WTC11 (cell line): ENCODE results near the gene CREB3L4. TPM values are rescaled to one million over a fixed set of nuclear protein-coding genes. Genes with fewer than 3 reads are reported as not detected.

ENCODE experiments used
- AFF4 ChIP-seq: sonication (generic); formaldehyde crosslinking; IDR thresholded peaks from 2 replicates; pipeline ENCODE4 v1.8.1; 2023; ENCODE audit warnings: mild to moderate bottlenecking, missing genetic modification reagents, borderline replicate concordance
- ATF1 ChIP-seq: sonication (generic); formaldehyde crosslinking; IDR thresholded peaks from 2 replicates; pipeline ENCODE4 v1.8.1; 2023; ENCODE audit warnings: mild to moderate bottlenecking, moderate library complexity, missing genetic modification reagents
- ATF2 ChIP-seq: sonication (generic); formaldehyde crosslinking; IDR thresholded peaks from 2 replicates; pipeline ENCODE4 v1.8.1; 2022; ENCODE audit warnings: low read depth, missing genetic modification reagents, borderline replicate concordance
- E2F1 ChIP-seq: sonication (generic); formaldehyde crosslinking; IDR thresholded peaks from 2 replicates; pipeline ENCODE4 v1.8.0; 2022; ENCODE audit warnings: mild to moderate bottlenecking, missing genetic modification reagents
- EMX1 ChIP-seq: fragments of 250-450 bp; sonication (Bioruptor Pico); IDR thresholded peaks from 2 replicates; pipeline ENCODE4 v1.8.0; 2021; ENCODE audit warnings: mild to moderate bottlenecking
- GABPB1 ChIP-seq: sonication (generic); formaldehyde crosslinking; IDR thresholded peaks from 2 replicates; pipeline ENCODE4 v1.8.1; 2023; ENCODE audit warnings: mild to moderate bottlenecking, missing genetic modification reagents
- GRHL2 ChIP-seq: fragments of 250-450 bp; sonication (Bioruptor Pico); IDR thresholded peaks from 2 replicates; pipeline ENCODE4 v1.8.0; 2022; ENCODE audit warnings: mild to moderate bottlenecking, moderate library complexity; ENCODE audit not compliant: insufficient replicate concordance, severe bottlenecking
- NR1H2 ChIP-seq: sonication (generic); formaldehyde crosslinking; IDR thresholded peaks from 2 replicates; pipeline ENCODE4 v1.9.0; 2021; ENCODE audit warnings: mild to moderate bottlenecking, moderate library complexity, missing genetic modification reagents
- NR3C1 ChIP-seq: sonication (generic); formaldehyde crosslinking; conservative IDR thresholded peaks from 2 replicates; pipeline ENCODE4 v1.8.1; 2023; ENCODE audit warnings: low read depth, mild to moderate bottlenecking, missing genetic modification reagents
- PRDM15 ChIP-seq: sonication (generic); formaldehyde crosslinking; IDR thresholded peaks from 2 replicates; pipeline ENCODE4 v1.8.0; 2022; ENCODE audit warnings: missing genetic modification reagents
- PRRX2 ChIP-seq: fragments of 250-450 bp; sonication (Bioruptor Pico); IDR thresholded peaks from 2 replicates; pipeline ENCODE4 v1.8.0; 2021; ENCODE audit warnings: mild to moderate bottlenecking
- SMAD3 ChIP-seq: sonication (generic); formaldehyde crosslinking; IDR thresholded peaks from 2 replicates; pipeline ENCODE4 v1.8.0; 2022; ENCODE audit warnings: missing genetic modification reagents, mild to moderate bottlenecking, borderline replicate concordance
- TCF7 ChIP-seq: sonication (generic); formaldehyde crosslinking; IDR thresholded peaks from 2 replicates; pipeline ENCODE4 v1.8.0; 2022; ENCODE audit warnings: mild to moderate bottlenecking, low read depth, missing genetic modification reagents, moderate library complexity
- TEAD1 ChIP-seq: sonication (generic); formaldehyde crosslinking; IDR thresholded peaks from 2 replicates; pipeline ENCODE4 v1.8.0; 2022; ENCODE audit warnings: mild to moderate bottlenecking, missing genetic modification reagents
- TEAD4 ChIP-seq: sonication (generic); formaldehyde crosslinking; IDR thresholded peaks from 2 replicates; pipeline ENCODE4 v1.8.0; 2022; ENCODE audit warnings: mild to moderate bottlenecking, missing genetic modification reagents
- TP53 ChIP-seq: sonication (generic); formaldehyde crosslinking; IDR thresholded peaks from 2 replicates; pipeline ENCODE4 v1.8.1; 2023; ENCODE audit warnings: mild to moderate bottlenecking, missing genetic modification reagents
- USF1 ChIP-seq: sonication (generic); formaldehyde crosslinking; IDR thresholded peaks from 2 replicates; pipeline ENCODE4 v1.8.0; 2022; ENCODE audit warnings: mild to moderate bottlenecking, missing genetic modification reagents
- ZNF512 ChIP-seq: sonication (generic); formaldehyde crosslinking; IDR thresholded peaks from 2 replicates; pipeline ENCODE4 v1.8.1; 2022; ENCODE audit warnings: missing genetic modification reagents, borderline replicate concordance
- ZNF671 ChIP-seq: fragments of 250-450 bp; sonication (Bioruptor Pico); IDR thresholded peaks from 2 replicates; pipeline ENCODE4 v1.8.0; 2021; ENCODE audit warnings: mild to moderate bottlenecking
- total RNA-seq: library from RNA; stranded (reverse); gene quantifications from 3 replicates; pipeline ENCODE4 v1.2.3, GENCODE V29; 2021
- TF ChIP-seq, protein P1 (sequence below): sonication (generic); formaldehyde crosslinking; conservative IDR thresholded peaks from 2 replicates; pipeline ENCODE4 v1.8.1; 2022; ENCODE audit warnings: mild to moderate bottlenecking, missing genetic modification reagents
- TF ChIP-seq, protein P2 (sequence below): sonication (generic); formaldehyde crosslinking; IDR thresholded peaks from 2 replicates; pipeline ENCODE4 v1.8.0; 2022; ENCODE audit warnings: mild to moderate bottlenecking, missing genetic modification reagents
- TF ChIP-seq, protein P3 (sequence below): sonication (generic); formaldehyde crosslinking; IDR thresholded peaks from 2 replicates; pipeline ENCODE4 v1.8.1; 2023; ENCODE audit warnings: mild to moderate bottlenecking, missing genetic modification reagents

CREB3L4 gene
- total RNA-seq, 1 experiment from 2014 or later = 33.1 TPM

GRCh38 chr1:153967107-153967999 lies at the start of gene CREB3L4 (continued):
- TF ChIP-seq USF1 (CRISPR knock-in tag) (peak; percentile 98), AFF4 (CRISPR knock-in tag) (peak; percentile 45; the same call in 1 of the 2 replicates), ZNF512 (CRISPR knock-in tag) (no peak), ATF2 (CRISPR knock-in tag) (no peak), TEAD1 (CRISPR knock-in tag) (peak; percentile 80; the same call in 1 of the 2 replicates), PRRX2 (CRISPR knock-in tag) (no peak), TCF7 (CRISPR knock-in tag) (no peak), EMX1 (CRISPR knock-in tag) (no peak), PRDM15 (CRISPR knock-in tag) (no peak), SMAD3 (CRISPR knock-in tag) (peak; percentile 62; the same call in 1 of the 2 replicates), NR1H2 (no peak), E2F1 (CRISPR knock-in tag) (0 out of 2 replicates have a peak, but pooled peaks have one; percentile 63), TP53 (CRISPR knock-in tag) (no peak), ATF1 (CRISPR knock-in tag) (no peak; the same call in 1 of the 2 replicates), NR3C1 (0 out of 2 replicates have a peak, but pooled peaks have one; percentile 66), GABPB1 (CRISPR knock-in tag) (peak; percentile 65), GRHL2 (CRISPR knock-in tag) (no peak), TEAD4 (no peak), ZNF671 (CRISPR knock-in tag) (no peak)
- TF ChIP-seq, protein P1, sequence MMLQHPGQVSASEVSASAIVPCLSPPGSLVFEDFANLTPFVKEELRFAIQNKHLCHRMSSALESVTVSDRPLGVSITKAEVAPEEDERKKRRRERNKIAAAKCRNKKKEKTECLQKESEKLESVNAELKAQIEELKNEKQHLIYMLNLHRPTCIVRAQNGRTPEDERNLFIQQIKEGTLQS (CRISPR knock-in tag) = no peak
- TF ChIP-seq, protein P2, sequence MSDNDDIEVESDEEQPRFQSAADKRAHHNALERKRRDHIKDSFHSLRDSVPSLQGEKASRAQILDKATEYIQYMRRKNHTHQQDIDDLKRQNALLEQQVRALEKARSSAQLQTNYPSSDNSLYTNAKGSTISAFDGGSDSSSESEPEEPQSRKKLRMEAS (CRISPR knock-in tag) = peak; percentile 92; the same call in 1 of the 2 replicates
- TF ChIP-seq, protein P3, sequence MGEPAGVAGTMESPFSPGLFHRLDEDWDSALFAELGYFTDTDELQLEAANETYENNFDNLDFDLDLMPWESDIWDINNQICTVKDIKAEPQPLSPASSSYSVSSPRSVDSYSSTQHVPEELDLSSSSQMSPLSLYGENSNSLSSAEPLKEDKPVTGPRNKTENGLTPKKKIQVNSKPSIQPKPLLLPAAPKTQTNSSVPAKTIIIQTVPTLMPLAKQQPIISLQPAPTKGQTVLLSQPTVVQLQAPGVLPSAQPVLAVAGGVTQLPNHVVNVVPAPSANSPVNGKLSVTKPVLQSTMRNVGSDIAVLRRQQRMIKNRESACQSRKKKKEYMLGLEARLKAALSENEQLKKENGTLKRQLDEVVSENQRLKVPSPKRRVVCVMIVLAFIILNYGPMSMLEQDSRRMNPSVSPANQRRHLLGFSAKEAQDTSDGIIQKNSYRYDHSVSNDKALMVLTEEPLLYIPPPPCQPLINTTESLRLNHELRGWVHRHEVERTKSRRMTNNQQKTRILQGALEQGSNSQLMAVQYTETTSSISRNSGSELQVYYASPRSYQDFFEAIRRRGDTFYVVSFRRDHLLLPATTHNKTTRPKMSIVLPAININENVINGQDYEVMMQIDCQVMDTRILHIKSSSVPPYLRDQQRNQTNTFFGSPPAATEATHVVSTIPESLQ = no peak
